Fibroblast of skin of left biceps (primary cell): ENCODE data around the gene CCDC184.
A peak's percentile ranks its signal among the peaks of the same experiment; 100 is the strongest.
"Not testable (repeated sequence)": the region's sequence is repeated elsewhere in the genome, so short reads cannot be mapped to it uniquely, and the experiment has no call there.

ENCODE experiments used
- DNase-seq, 2 experiments: peaks; one replicate each; pipeline ENCODE4 v3.0.0-alpha.2; 2013; ENCODE audit warnings: low read depth in 2 of 2

CCDC184 gene

GRCh38 chr12:48183091-48183875 is at the start of gene CCDC184:
TSS of gene CCDC184 (plus strand) at chr12:48183644. CDS start at chr12:48184123, 479 bp downstream.
- DNase-seq = peak; percentile 53 to 59

- DNase-seq = no peak
Observed at GRCh38 chr12:48135027-48135426, 48.4 kb upstream of the CCDC184 start.

- DNase-seq = no peak
Observed at GRCh38 chr12:48142818-48143674, 40.4 kb upstream of the CCDC184 start.

- DNase-seq = no peak
Observed at GRCh38 chr12:48143898-48144297, 39.5 kb upstream of the CCDC184 start.

- no peak for DNase-seq
Observed at GRCh38 chr12:48145981-48146380, 37.5 kb upstream of the CCDC184 start.

- DNase-seq = no peak
Observed at GRCh38 chr12:48151103-48151771, 32.2 kb upstream of the CCDC184 start.

- not testable (repeated sequence) for DNase-seq
Observed at GRCh38 chr12:48155786-48156185, 27.7 kb upstream of the CCDC184 start.

GRCh38 chr12:48156652-48157017 is 26.8 kb upstream of the CCDC184 start:
- no peak for DNase-seq

GRCh38 chr12:48157018-48157888 is 26.2 kb upstream of the CCDC184 start, which contains the start of gene ASB8:
TSS of gene ASB8 (minus strand) at chr12:48157515. CDS start at chr12:48153496, 4,019 bp downstream.
- peak; percentile 92 to 93 for DNase-seq

- no peak for DNase-seq
Observed at GRCh38 chr12:48157889-48158370, 25.5 kb upstream of the CCDC184 start.

GRCh38 chr12:48160046-48160445 is 23.4 kb upstream of the CCDC184 start:
- no peak for DNase-seq

GRCh38 chr12:48160807-48161206 is 22.6 kb upstream of the CCDC184 start:
- DNase-seq = no peak

- DNase-seq = no peak
Observed at GRCh38 chr12:48163150-48163747, 20.2 kb upstream of the CCDC184 start.

GRCh38 chr12:48164451-48164850 is 19.0 kb upstream of the CCDC184 start:
- DNase-seq = no peak

GRCh38 chr12:48165089-48165981 is 18.1 kb upstream of the CCDC184 start:
- no peak for DNase-seq

- no peak for DNase-seq
Observed at GRCh38 chr12:48169011-48169410, 14.4 kb upstream of the CCDC184 start.

- no peak for DNase-seq
Observed at GRCh38 chr12:48175613-48176416, 7.6 kb upstream of the CCDC184 start.

GRCh38 chr12:48176417-48176751 is 7.1 kb upstream of the CCDC184 start:
- no peak for DNase-seq

GRCh38 chr12:48177982-48178381 is 5.5 kb upstream of the CCDC184 start:
- no peak for DNase-seq
